GM18909 (cell line): ENCODE measurements around the gene FOXJ3.

Experiments used
- ATAC-seq: cut with Tn5 transposase; IDR thresholded peaks from one replicate; pipeline ENCODE4 v1.9.1; 2021; ENCODE audit warnings: mild to moderate bottlenecking; ENCODE audit not compliant: unreplicated experiment, poor library complexity

FOXJ3 gene

GRCh38 chr1:42130061-42130660 is 204.9 kb downstream of the FOXJ3 start:
- no peak for ATAC-seq

DNA sequence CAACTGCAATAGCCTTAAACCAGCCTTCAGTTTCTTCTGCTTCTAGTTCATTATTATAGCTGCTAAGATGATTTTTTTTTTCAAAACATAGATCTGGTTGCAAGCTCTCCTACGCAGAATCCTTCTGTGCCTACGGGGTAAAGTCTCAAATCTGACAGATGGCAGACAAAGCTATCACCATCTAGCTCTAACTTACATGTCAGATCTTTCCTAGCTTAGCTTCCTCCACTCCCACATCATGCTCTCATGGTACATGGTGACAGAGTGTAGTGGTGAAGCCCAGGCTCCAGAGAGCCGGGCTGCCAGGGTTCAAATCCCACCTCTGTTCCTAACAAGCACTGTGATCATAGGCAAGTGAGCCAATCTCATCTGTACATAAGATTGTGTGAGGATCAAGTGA is 206.1 kb downstream of the FOXJ3 start:
- no peak for ATAC-seq

- no peak for ATAC-seq
Observed at GRCh38 chr1:42128499-42128898, 206.5 kb downstream of the FOXJ3 start.

GRCh38 chr1:42127767-42128166 is 207.3 kb downstream of the FOXJ3 start:
- no peak for ATAC-seq
